ENCODE data around the gene BTBD17.
"Not testable (repeated sequence)": the region's sequence is repeated elsewhere in the genome, so short reads cannot be mapped to it uniquely, and the experiment has no call there.

BTBD17 gene

GRCh38 chr17:74361230-74362068 lies at the start of gene BTBD17:
TSS of gene BTBD17 (minus strand) at chr17:74361868. CDS start at chr17:74361819, 49 bp downstream.
- DNase-seq (ENCODE audit: low read depth in 3 of 3) = no peak

DNA sequence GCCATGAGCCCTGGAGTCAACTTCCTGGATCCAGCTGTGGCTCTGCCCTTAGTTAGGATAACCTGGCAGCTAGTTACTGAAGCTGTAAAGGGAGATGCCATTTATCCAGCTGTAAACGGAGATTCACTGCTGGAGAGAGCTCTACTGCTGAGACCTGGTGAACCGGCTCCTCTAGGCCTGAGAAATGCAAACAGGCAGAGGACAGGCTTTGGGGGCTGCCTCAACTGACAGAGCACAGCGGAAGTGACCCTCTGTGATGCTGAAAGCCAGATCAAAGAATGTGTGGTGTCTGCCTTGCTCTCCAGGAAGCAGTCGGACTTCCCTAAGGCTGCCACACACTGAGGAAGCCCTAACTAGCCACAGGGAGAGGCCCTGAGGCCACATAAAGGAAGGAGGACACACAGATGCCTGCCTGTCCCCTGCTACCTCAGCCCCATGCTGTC lies 48.4 kb upstream of the BTBD17 start:
- DNase-seq (ENCODE audit: low read depth in 3 of 3) = no peak

- DNase-seq (ENCODE audit: low read depth in 3 of 3) = no peak
Measured at GRCh38 chr17:74408815-74409214, 47.1 kb upstream of the BTBD17 start.

DNA sequence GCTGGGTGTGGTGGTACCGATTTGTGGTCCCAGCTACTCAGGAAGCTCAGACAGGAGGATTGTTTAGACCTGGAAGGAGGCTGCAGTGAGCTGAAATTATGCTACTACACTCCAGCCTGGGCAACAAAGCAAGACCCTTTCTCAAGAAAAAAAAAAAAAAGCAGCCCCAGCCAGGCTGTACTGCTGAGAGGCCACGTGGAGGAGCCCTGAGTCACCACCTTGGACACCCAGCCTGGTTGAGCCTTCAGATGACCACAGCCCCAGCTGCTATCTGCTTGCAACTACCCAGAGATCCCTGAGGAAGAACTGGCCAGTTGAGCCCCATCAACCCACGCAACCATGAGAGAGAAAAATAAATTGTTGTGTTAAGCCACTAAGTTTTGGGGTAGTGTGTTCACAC lies 46.6 kb upstream of the BTBD17 start:
- DNase-seq (ENCODE audit: low read depth in 3 of 3) = no peak

GRCh38 chr17:74407384-74407783 lies 45.7 kb upstream of the BTBD17 start:
- DNase-seq (ENCODE audit: low read depth in 3 of 3) = no peak

GRCh38 chr17:74405311-74405710 lies 43.6 kb upstream of the BTBD17 start:
- DNase-seq (ENCODE audit: low read depth in 3 of 3) = not testable (repeated sequence)

DNA sequence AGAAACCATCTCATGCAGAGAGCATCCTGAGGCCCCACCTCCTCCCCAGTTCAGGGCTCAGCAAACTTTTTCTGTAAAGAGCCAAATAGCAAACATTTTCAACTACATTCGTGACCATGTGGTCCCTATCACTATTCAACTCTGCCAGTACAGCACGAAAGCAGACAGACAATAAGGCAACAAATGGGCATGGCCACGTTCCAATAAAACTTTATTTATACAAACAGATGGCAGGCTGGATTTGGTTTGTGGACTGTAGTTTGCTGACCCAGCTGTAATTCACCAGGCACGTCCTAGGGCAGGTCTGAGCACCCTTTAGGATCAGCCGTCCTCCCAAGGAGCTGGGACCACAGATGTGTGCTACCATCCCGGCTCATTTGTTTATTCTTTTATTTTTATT lies 43.1 kb upstream of the BTBD17 start:
- no peak for DNase-seq (ENCODE audit: low read depth in 3 of 3)

GRCh38 chr17:74404218-74404617 lies 42.5 kb upstream of the BTBD17 start:
- DNase-seq (ENCODE audit: low read depth in 3 of 3) = no peak

DNA sequence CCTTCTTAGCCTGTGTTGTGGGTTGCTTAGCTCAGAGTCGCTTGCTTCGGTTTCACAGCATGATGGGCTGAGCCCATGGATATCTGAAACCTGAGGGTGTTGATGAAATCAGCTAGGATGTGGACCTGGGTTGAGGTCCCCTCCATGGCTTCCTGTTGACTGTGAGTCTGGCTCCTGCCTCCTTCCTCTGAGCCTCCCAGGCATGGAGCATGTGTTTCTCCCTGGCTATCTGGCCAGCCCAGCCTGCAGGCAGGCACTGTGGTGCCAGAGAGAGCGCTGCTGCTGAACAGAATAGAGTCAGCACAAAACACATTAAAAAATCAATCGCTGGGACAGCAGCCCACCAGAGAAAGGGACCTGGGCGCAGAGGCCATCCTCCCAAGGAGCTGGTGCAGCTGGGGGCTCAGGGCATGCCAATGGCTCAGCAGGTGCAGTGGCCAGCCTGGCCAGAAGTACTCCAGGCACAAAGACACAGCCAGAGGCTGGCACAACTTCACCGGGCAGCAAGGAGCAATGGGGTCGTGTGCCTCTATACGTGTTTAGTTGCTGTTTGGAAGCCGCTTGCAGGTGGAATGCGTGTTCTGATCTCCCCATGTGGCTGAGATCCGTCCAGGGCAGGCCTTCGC lies 42.0 kb upstream of the BTBD17 start:
- no peak for DNase-seq (ENCODE audit: low read depth in 3 of 3)

DNA sequence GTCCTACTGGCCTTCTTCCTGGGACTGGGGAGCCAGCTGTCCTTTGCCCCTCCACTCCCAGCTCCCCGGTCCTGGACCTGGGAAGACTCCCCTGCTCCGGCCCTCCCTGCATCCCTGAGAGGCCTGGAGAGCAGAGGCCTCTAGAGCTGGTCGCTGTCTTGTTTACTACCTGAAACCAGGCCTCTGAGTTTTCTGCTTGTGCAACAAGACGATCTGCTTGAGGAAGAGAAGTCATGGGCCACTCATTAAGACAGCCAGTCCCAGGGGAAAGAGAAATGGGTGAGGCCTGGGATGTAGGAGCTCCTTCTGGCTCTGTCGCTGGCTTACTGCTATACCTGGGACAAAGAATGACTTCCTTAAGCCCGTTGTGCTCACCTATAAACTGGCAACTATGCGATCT lies 40.4 kb upstream of the BTBD17 start:
- no peak for DNase-seq (ENCODE audit: low read depth in 3 of 3)

- DNase-seq (ENCODE audit: low read depth in 3 of 3) = no peak
Measured at GRCh38 chr17:74396567-74396966, 34.9 kb upstream of the BTBD17 start.

GRCh38 chr17:74394977-74395376 lies 33.3 kb upstream of the BTBD17 start:
- DNase-seq (ENCODE audit: low read depth in 3 of 3) = no peak

DNA sequence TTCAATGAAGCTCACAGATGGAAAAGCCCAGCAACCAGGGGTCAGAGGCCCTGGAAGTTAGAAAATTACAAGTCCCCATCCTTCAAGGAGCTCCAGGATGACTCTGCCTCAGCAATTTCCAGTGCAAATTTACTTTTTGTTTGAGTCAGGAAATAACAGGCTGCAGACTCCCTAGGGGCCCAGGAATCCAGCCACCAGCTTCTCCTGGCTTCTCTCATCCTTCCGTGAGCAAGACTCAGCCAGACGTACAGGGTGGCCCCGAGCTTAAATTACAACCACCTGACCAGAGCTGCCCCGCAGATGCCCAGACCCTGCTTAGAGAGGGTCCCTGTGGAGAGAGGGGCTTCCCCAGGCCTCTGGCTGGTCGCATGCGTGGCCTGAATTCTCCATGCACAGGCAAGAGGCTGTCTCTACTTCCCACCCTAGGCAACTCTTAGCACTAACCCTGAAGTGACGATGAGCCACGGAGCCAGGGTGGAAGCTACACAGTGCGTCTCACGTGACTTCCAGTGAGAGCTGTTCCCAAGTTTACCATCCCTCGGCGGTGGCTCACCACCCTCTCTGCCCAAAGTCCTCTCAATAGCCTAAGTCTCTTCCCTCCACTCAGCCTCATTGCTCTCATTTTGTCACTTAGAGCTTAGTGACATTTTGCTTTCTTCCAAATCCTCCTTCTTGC lies 32.7 kb upstream of the BTBD17 start:
- DNase-seq (ENCODE audit: low read depth in 3 of 3) = no peak

- no peak for DNase-seq (ENCODE audit: low read depth in 3 of 3)
Measured at GRCh38 chr17:74393346-74393942, 31.8 kb upstream of the BTBD17 start.

DNA sequence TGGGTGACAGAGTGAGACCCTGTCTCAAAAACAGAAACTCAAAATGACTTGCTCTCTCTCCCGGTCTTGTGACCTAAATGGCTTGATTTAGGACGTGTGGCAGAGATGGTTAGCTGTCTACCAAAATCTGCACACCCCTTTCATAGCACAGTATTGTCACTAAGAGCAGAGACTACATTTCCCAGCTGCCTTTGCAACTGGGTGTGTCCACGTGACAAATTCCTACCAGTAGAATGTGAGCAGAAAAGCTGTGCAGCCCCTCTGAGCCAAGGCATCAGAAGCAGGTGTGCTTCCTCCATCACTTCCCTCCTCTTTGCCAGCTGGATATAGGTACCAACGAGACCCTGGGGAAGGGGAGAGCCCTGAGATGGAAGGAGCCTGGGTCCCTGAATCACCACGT lies 31.2 kb upstream of the BTBD17 start:
- no peak for DNase-seq (ENCODE audit: low read depth in 3 of 3)

DNA sequence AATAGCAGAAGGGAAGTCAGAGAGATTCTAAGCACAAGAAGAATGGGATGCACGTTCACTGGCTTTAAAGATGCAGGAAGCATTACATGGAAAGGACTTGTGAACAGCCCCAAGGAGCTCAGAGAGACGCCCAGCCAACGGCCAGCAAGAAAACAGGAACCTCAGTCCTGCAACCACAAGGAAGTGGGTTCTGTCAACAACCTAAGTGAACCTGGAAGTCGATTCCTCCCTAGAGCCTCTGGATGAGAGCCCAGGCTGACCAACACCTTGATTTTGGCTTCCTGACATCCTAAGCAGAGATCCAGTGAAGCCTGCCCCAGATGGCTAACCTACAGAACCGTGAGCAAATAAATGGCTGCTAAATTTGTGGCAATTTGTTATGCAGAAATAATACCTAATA lies 30.1 kb upstream of the BTBD17 start:
- no peak for DNase-seq (ENCODE audit: low read depth in 3 of 3)

DNA sequence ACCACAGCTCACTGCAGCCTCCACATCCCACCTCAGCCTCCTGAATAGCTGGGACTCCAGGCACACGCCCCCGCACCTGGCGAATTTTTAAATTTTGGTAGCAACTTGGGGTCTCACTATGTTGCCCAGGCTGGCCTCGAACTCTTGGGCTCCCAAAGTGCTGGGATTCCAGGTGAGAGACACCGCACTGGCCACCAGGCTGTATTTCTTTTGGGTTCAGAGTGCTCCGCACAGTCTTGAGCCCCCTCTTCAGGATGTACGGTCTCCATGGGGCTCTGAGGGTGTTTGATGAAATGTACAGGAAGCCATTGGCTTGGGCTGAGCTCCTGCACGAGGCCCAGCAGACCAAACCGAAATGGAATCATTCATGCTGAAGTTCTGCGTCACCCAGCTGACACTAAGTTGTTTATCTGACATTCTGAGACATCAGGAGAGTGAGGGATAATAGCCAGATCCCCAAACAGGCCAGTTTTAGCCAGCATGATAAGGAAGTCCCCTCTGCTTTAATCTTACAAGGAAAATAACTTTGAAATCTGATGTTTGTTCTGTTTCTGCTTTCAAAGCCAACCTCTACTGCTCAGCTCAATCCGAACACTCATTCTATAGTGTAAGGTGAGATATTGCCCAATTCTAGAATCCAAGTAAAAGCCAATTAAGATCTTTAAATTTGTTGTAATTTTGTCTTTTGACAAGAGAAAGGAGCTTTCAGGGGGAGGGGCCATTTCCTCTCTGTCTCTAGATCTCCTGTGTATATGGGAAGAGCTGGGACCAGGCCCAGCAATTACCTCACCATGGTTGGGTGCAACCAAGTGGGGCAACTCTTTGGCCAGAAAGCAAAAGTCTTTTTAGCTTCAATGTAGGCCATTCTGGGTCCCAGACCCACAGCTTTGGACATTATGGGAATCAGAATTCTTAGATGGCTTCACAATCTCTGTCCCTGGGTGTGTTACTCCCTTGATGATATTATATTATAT lies 29.3 kb upstream of the BTBD17 start:
- no peak for DNase-seq (ENCODE audit: low read depth in 3 of 3)

GRCh38 chr17:74389937-74390679 lies 28.4 kb upstream of the BTBD17 start:
- no peak for DNase-seq (ENCODE audit: low read depth in 3 of 3)

GRCh38 chr17:74389084-74389753 lies 27.6 kb upstream of the BTBD17 start:
- DNase-seq (ENCODE audit: low read depth in 3 of 3) = no peak
